ENCODE measurements around the gene PPP1R1A. TPM values are rescaled to one million over a fixed set of nuclear protein-coding genes. Genes with fewer than 3 reads are reported as not detected.
A peak's percentile ranks its signal among the peaks of the same experiment; 100 is the strongest.

PPP1R1A gene
- total RNA-seq, 2 donors from 2014 or later: 12.5 to 16.1 TPM

DNA sequence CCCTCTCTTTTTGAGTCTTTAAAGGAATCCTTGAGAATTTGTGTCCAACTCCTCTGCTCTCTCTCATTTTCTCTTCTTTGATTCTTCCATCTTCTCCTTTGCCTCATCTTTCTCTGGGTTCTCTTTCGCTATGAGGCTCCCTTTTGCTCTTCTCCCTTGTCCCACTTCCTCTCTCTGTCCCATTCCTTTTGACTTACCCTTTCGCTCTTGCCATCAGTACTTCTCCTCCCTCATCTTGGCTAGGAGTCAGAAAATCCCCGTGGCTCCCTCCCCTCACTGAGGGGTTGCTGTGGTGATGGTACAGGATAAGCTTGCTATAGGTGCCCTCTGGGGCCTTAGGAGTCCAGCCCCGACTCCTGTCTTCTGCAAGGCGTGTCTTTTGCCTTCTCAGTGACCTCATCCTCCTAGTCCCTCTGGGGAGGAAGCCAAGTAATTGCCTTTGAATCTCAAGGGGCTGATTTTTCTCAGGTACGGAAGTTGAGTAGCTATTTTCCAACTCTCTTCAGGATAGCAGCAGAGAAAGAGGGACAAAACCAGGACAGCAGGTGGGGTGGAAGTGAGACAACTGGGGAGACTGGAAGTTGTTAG, 32.7 kb downstream of the PPP1R1A start:
- Mint-ChIP-seq H3K4me3 (no peak overlapping the region), H3K4me1 (peaks cover 2% of the 10 kb centered on the region), H3K27me3 (ENCODE audit: insufficient read depth) (peaks cover 14% of the 10 kb centered on the region), H3K9me3 (no peaks in the 10 kb centered on the region), H3K36me3 (ENCODE audit: low read depth) (no peaks in the 10 kb centered on the region), H3K27ac (no peak overlapping the region)
- Histone ChIP-seq H3K9me3 (ENCODE audit: control insufficient read depth, low read length) (no peaks in the 10 kb centered on the region), H3K36me3 (ENCODE audit: control insufficient read depth, insufficient read depth, low read length) (no peaks in the 10 kb centered on the region), H3K9ac (ENCODE audit: extremely low read depth, low read length, poor library complexity, severe bottlenecking) (no peak overlapping the region), H3K4me1 (ENCODE audit: control insufficient read depth, insufficient read depth, low read length) (no peaks in the 10 kb centered on the region), H3K4me3 (ENCODE audit: low read length) (no peak overlapping the region), H3K27ac (ENCODE audit: low read depth, low read length) (no peak overlapping the region), H3K27me3 (ENCODE audit: control insufficient read depth, insufficient read depth, low read length, poor library complexity, severe bottlenecking) (peaks cover 70% of the 10 kb centered on the region)
- WGBS, 2 experiments (ENCODE audit: insufficient coverage in 1 of 2, insufficient read length in 1 of 2): 84 to 93% methylated on average over 2 to 5 of the region's 6 CpGs
- TF ChIP-seq CTCF (conservative IDR thresholded peaks at IDR 0.05): no peak
- no peak for DNase-seq

DNA sequence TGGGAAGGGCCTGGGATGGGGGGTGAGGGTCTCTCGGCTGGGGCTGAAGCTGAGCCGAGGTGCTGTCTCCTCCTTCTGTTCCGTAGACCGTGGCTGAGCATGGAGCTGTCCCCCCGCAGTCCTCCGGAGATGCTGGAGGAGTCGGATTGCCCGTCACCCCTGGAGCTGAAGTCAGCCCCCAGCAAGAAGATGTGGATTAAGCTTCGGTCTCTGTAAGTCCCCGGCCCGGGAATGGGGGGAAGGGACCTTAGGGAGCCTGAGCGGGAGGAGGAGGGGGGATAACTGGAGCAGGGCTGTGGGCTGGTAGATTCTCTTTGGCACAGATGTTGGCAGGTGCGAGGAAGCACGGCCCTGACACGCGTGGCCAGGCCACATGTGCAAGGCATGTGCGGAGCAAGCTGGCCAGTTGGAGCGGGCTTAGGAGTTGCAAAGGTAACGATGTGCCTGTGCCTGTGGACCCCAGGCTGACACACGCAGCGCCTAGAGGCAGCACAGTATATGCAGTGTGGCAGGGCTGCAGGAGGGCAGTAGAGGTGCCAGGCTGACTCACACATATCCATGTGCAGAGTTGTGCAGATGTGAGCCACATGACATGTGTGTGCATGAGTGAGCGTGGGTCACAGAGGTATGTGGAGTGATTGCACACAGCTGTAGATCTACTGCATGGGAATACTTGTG, 38.5 kb downstream of the PPP1R1A start:
- Histone ChIP-seq H3K4me3 (ENCODE audit: low read length) (peak overlapping the region; percentile 81), H3K27me3 (ENCODE audit: control insufficient read depth, insufficient read depth, low read length, poor library complexity, severe bottlenecking) (peaks cover 68% of the 10 kb centered on the region), H3K36me3 (ENCODE audit: control insufficient read depth, insufficient read depth, low read length) (no peaks in the 10 kb centered on the region), H3K9ac (ENCODE audit: extremely low read depth, low read length, poor library complexity, severe bottlenecking) (no peak overlapping the region), H3K9me3 (ENCODE audit: control insufficient read depth, low read length) (no peaks in the 10 kb centered on the region), H3K27ac (ENCODE audit: low read depth, low read length) (no peak overlapping the region), H3K4me1 (ENCODE audit: control insufficient read depth, insufficient read depth, low read length) (peaks cover 4% of the 10 kb centered on the region)
- Mint-ChIP-seq H3K27ac (no peak overlapping the region), H3K4me1 (peaks cover 22% of the 10 kb centered on the region), H3K36me3 (ENCODE audit: low read depth) (no peaks in the 10 kb centered on the region), H3K27me3 (ENCODE audit: insufficient read depth) (peaks cover 18% of the 10 kb centered on the region), H3K9me3 (no peaks in the 10 kb centered on the region), H3K4me3 (peak overlapping the region; percentile 63)
- WGBS, 2 experiments (ENCODE audit: insufficient coverage in 1 of 2, insufficient read length in 1 of 2): 8 to 11% methylated on average over 10 to 22 of the region's 22 CpGs
- no peak for DNase-seq
- peak; percentile 30 for TF ChIP-seq CTCF (conservative IDR thresholded peaks at IDR 0.05)

DNA sequence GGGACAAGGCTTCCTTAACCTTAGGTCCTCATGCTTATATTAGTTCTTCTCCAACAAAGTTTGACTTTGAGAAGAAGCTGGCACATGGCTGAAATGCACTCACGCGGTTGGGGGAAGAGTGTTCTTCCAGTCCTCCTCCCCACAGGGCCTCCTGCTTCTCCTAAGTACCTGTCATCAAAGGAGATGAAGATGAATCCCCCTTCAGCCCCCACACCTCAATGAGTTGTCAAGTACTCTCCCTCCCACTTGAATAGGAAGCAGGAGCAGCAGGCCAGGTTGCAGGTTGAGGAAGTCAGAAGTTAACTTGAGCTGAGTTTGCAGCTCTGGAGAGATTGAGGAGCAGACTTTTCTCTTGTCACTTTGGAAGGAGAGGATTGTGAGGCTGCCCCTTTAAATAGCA, 41.9 kb downstream of the PPP1R1A start:
- no peaks in the 10 kb centered on the region for H3K36me3 Mint-ChIP-seq (ENCODE audit: low read depth)
- H3K9ac ChIP-seq (ENCODE audit: extremely low read depth, low read length, poor library complexity, severe bottlenecking): no peak overlapping the region
- peaks cover 22% of the 10 kb centered on the region for H3K4me1 Mint-ChIP-seq
- H3K27me3 ChIP-seq (ENCODE audit: control insufficient read depth, insufficient read depth, low read length, poor library complexity, severe bottlenecking): peaks cover 43% of the 10 kb centered on the region
- 63% methylated on average over 2 of the region's 2 CpGs; no CpG with 5 or more reads in 1 of the 2 experiments for WGBS, 2 experiments (ENCODE audit: insufficient coverage in 1 of 2, insufficient read length in 1 of 2)
- no peaks in the 10 kb centered on the region for H3K9me3 ChIP-seq (ENCODE audit: control insufficient read depth, low read length)
- peaks cover 47% of the 10 kb centered on the region for H3K27me3 Mint-ChIP-seq (ENCODE audit: insufficient read depth)
- no peaks in the 10 kb centered on the region for H3K9me3 Mint-ChIP-seq
- no peak overlapping the region for H3K27ac Mint-ChIP-seq
- H3K4me3 ChIP-seq (ENCODE audit: low read length): no peak overlapping the region
- peaks cover 4% of the 10 kb centered on the region for H3K4me1 ChIP-seq (ENCODE audit: control insufficient read depth, insufficient read depth, low read length)
- DNase-seq: peak; percentile 86
- H3K27ac ChIP-seq (ENCODE audit: low read depth, low read length): no peak overlapping the region
- no peak overlapping the region for H3K4me3 Mint-ChIP-seq
- no peak for TF ChIP-seq CTCF (conservative IDR thresholded peaks at IDR 0.05)
- no peaks in the 10 kb centered on the region for H3K36me3 ChIP-seq (ENCODE audit: control insufficient read depth, insufficient read depth, low read length)
